Measurements from ENCODE around the gene H1-8.

GRCh38 chr3:129501630-129502029, 41.3 kb upstream of the H1-8 start:
- TF ChIP-seq CTCF (IDR thresholded peaks at IDR 0.05 in 4 of 5, conservative IDR thresholded peaks at IDR 0.05 in 1 of 5), result no peak
- TF ChIP-seq POLR2A (IDR thresholded peaks at IDR 0.05), result no peak

All from gastrocnemius medialis (tissue), 4 donors.